ENCODE data around the gene HSD17B8.

The HSD17B8 gene

DNA sequence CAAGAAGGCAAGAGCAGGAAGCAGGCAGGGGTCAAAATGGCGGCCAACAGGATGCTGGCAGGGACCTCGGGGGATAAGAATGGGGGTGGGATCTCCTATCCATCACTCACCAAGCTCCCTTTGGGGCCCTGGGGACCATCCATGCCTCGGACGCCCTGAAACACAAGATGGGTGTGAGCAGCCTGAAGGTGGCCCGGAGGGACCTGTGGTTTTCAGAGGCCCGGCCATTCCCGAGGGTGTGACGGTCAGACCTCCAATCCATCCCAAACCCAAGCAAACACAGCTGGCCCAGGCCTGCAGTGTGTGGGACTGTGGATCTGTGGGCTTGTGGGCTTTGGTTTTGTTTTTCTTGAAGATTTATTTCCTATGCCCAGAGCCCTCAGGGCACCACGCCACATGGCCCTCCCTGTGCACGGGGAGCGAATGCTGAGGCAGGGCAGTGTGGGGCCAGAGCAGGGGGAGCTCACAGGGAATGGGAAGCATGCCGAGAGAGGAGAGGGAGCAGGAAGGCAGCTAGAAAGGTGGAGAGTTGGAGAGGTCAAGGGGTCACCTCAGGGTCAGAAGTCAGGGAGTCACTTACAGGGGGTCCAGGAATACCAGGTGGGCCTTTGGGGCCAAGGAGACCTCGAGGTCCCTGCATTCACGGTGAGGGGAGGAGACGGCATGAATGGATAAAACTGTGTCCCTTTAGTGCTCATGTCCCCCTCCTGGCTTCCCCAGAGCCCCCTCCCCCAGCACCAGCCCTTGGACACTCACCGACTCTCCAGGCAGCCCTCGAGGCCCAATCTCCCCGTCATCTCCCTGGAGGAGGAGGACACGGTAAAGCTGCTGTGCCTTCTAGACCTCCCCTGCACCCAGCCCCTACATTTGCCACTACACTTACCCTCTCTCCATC, 26.7 kb upstream of the HSD17B8 start:
- no peak overlapping the region for H3K4me3 ChIP-seq (ENCODE audit: low read depth, low read length)
- no peak for DNase-seq (ENCODE audit: low read depth)
- TF ChIP-seq, protein P1, sequence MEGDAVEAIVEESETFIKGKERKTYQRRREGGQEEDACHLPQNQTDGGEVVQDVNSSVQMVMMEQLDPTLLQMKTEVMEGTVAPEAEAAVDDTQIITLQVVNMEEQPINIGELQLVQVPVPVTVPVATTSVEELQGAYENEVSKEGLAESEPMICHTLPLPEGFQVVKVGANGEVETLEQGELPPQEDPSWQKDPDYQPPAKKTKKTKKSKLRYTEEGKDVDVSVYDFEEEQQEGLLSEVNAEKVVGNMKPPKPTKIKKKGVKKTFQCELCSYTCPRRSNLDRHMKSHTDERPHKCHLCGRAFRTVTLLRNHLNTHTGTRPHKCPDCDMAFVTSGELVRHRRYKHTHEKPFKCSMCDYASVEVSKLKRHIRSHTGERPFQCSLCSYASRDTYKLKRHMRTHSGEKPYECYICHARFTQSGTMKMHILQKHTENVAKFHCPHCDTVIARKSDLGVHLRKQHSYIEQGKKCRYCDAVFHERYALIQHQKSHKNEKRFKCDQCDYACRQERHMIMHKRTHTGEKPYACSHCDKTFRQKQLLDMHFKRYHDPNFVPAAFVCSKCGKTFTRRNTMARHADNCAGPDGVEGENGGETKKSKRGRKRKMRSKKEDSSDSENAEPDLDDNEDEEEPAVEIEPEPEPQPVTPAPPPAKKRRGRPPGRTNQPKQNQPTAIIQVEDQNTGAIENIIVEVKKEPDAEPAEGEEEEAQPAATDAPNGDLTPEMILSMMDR (conservative IDR thresholded peaks at IDR 0.05; ENCODE audit: low read depth, low read length), result no peak

DNA sequence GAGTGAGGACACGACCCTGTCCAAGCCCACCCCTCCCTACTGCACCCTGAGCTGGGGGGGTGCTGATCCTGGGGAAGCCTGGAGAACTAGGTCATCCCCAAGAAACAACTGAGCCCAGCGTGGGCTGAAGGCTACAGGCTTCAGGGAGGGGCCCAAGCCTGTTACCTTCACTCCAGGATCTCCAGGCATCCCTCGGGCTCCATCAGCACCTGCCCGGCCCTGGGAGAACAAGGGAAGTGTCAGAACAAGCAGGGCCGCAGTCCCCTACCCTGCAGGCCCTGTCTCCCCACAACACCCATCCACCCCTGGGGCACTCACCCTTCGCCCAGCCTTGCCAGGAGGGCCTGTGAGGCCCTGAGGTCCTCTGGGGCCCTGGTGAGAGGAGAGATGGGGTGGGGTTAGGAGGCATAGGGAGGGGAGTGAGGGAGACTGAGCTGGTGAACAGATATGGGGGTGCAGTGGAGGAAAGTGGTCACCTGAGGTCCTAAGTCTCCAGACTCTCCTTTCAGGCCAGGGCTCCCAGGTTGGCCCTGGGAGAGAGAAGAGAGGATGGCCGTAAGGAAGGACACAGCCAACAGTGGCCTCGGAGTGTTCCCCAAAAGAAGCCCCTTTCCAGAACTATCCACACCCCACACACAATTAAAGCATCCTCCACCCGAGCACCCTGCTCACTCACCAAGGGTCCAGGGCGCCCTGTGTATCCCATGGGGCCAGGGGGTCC, 25.5 kb upstream of the HSD17B8 start:
- no peak for DNase-seq (ENCODE audit: low read depth)
- no peak overlapping the region for H3K4me3 ChIP-seq (ENCODE audit: low read depth, low read length)
- TF ChIP-seq, protein P1 (conservative IDR thresholded peaks at IDR 0.05; ENCODE audit: low read depth, low read length), result no peak

DNA sequence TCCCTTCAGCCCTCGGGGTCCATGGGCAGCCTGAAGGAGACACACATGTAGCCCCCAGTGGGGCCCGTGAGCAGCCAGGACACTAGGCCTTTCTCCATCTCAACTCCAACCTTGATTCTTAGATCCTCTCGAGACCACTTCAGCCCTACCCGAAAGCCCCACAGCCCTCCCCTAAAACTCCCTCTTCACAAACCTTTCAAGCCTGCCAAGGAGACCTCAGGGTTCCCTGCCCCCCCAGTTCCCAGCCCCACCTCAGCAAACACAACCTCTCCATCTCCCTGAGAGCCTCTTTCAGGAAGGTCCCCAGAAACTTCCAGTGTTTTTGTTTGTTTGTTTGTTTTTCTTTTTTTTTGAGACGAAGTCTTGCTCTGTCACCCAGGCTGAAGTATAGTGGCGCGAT, 23.3 kb upstream of the HSD17B8 start:
- TF ChIP-seq, protein P1 (conservative IDR thresholded peaks at IDR 0.05; ENCODE audit: low read depth, low read length), result no peak
- no peak overlapping the region for H3K4me3 ChIP-seq (ENCODE audit: low read depth, low read length)
- no peak for DNase-seq (ENCODE audit: low read depth)

DNA sequence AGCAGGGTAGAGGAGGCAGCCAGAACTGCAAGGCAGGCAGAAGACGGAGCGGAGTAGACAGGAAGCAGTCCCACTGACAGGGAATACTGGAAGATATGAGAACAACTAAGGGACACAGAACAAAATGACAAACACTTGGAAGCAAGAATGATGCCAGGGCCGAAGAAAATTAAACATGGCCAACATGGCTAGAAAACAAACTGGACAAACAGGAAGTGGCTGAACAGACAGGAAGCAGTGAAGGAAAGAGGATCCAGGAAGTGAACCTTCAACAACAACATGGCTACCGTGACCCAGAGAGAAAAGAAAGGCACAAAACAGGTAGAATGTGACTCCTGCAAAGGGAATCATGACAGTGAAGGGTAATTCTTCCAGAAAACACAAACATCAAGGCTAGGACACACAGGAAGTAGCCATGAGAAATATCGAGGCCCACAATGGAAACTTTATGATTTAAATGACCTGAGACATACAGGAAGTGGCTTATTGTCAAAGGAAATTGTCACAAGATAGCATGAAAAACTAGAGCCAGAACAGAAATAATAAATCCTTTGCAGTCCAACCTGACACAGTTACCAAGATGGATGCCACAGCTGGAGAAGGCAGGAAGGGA, 21.3 kb upstream of the HSD17B8 start:
- no peak for DNase-seq (ENCODE audit: low read depth)
- no peak overlapping the region for H3K4me3 ChIP-seq (ENCODE audit: low read depth, low read length)
- TF ChIP-seq, protein P1 (conservative IDR thresholded peaks at IDR 0.05; ENCODE audit: low read depth, low read length), result no peak

DNA sequence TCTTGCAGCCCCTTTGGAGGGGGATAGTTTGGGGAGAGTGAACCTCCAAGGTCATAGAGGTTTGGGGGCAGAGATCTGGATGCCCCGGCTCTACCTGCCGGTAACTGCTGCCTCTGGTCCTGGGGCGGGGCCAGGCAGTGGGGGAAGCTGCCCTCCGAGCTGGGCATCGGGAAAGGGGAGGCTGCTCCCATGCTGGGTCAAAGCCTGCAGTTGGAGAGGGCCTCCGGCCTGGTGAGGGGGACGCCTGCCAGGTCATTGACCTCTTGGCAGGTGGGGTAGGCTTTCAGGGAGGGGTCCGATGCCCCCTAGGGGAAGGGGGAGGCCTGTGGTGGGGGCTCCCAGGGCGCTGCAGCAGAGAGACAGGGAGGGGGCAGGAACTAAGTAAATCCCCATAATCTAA, 19.3 kb upstream of the HSD17B8 start:
- no peak for DNase-seq (ENCODE audit: low read depth)
- no peak overlapping the region for H3K4me3 ChIP-seq (ENCODE audit: low read depth, low read length)
- TF ChIP-seq, protein P1 (conservative IDR thresholded peaks at IDR 0.05; ENCODE audit: low read depth, low read length), result no peak

DNA sequence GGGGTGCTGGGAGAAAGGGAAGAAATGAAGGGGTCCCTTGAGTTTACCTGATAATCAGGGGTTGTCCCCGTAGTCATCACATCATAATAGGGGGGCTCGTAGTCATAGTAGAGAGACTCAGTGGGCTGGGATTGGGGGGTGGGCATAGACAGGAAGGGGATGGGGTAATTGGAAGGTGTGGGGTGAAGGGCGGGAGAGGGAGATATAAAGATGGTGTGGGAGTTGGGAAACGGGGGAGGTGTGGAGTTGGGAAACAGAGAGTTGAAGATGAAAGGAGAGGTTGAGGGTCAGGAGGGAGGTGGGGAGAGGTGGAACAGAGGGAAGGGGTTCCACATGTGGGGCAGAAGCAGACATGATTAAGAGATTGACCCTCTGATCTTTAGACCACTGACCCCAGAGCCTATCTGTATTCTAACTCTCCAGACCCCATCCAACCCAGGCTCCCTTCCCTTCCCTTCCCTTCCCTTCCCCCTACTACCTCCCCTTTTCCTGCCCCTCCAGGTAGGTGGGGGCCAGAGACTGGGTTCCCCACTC, 18.7 kb upstream of the HSD17B8 start:
- TF ChIP-seq, protein P1 (conservative IDR thresholded peaks at IDR 0.05; ENCODE audit: low read depth, low read length), result no peak
- no peak overlapping the region for H3K4me3 ChIP-seq (ENCODE audit: low read depth, low read length)
- DNase-seq (ENCODE audit: low read depth), result no peak

All from choroid plexus epithelial cell (primary cell).